HepG2 (cell line): ENCODE data around the gene GOLGA8R. TPM values are rescaled to one million over a fixed set of nuclear protein-coding genes. Genes with fewer than 3 reads are reported as not detected.
"Not testable (repeated sequence)": the region's sequence is repeated elsewhere in the genome, so short reads cannot be mapped to it uniquely, and the experiment has no call there.

ENCODE experiments used
- ATAC-seq: fragments of 200-7000 bp; cut with Tn5 transposase; 3 replicates; pipeline ENCODE4 v1.9.1; 2020; ENCODE audit warnings: mild to moderate bottlenecking, moderate library complexity
- BruUV-seq: library from RNA; stranded (reverse); fragments of 400-500 nt; replicated peaks from 2 replicates; lab custom pipeline; 2021; lab: Mats Ljungman, UMichigan
- CTCF ChIA-PET: fragments of 300-600 bp; formaldehyde crosslinking; extraction: SDS; loops from one replicate; lab custom pipeline; 2021; ENCODE audit warnings: low total read pairs, inconsistent platforms, low intra/inter-chr PET ratio; lab: Yijun Ruan, JAX
- POLR2A ChIA-PET: fragments of 350-600 bp; sonication (Branson Sonifier 250); formaldehyde crosslinking; loops from one replicate; lab custom pipeline; 2020; ENCODE audit warnings: antibody characterized with exemption, inconsistent platforms; lab: Yijun Ruan, JAX
- DNase-seq: peaks from one replicate; pipeline ENCODE4 v3.0.0-alpha.2; 2015; ENCODE audit warnings: low spot score
- FAIRE-seq: peaks from 3 replicates; lab custom pipeline; 2011; peaks lifted over from hg19 to GRCh38; lab: Jason Lieb, UNC
- H2AFZ ChIP-seq: one replicate; pipeline ENCODE4 v1.6.1; 2011; ENCODE audit warnings: low read length, inconsistent platforms
- H3K27ac ChIP-seq: fragments of 300-600 bp; 3 replicates; pipeline ENCODE4 v1.8.0; 2011; ENCODE audit warnings: mixed run types, mild to moderate bottlenecking, mixed read lengths, low read length, inconsistent platforms; ENCODE audit not compliant: insufficient read depth; ENCODE audit errors: extremely low read length
- H3K27me3 ChIP-seq, 2 experiments: fragments of 200-600 bp in 1 of 2; 2 replicates in 1 of 2; 3 replicates in 1 of 2; pipeline versions ENCODE4 v1.6.0 to v1.8.0; 2011; ENCODE audit warnings: low read length in 2 of 2, mild to moderate bottlenecking in 2 of 2, moderate library complexity in 2 of 2, inconsistent platforms in 1 of 2; ENCODE audit not compliant: insufficient read depth in 2 of 2, control insufficient read depth in 1 of 2
- H3K36me3 ChIP-seq, 2 experiments: fragments of 200-600 bp in 1 of 2; replicated peaks in 1 of 2; 2 replicates in 1 of 2; 3 replicates in 1 of 2; pipeline versions ENCODE4 v1.5.1 to v1.8.0; 2011; ENCODE audit warnings: low read length in 2 of 2, inconsistent platforms in 1 of 2; ENCODE audit not compliant: insufficient read depth in 2 of 2, control insufficient read depth in 1 of 2
- H3K4me1 ChIP-seq: 2 replicates; pipeline ENCODE4 v1.5.1; 2012; ENCODE audit warnings: low read length, inconsistent platforms; ENCODE audit not compliant: insufficient read depth
- H3K4me2 ChIP-seq: 2 replicates; pipeline ENCODE4 v1.6.0; 2011; ENCODE audit warnings: low read depth, low read length, inconsistent platforms
- H3K4me3 ChIP-seq, 3 experiments: fragments of 200-600 bp in 1 of 3; sonication (generic), shearing (Covaris generic) in 1 of 3; replicated peaks in 1 of 3; 2 replicates each; pipeline ENCODE4 v1.5.1; 2011 to 2016; ENCODE audit warnings: low read length in 3 of 3, inconsistent platforms in 2 of 3, low read depth in 2 of 3, mild to moderate bottlenecking in 2 of 3, control low read depth in 1 of 3, mixed read lengths in 1 of 3; ENCODE audit not compliant: insufficient read depth in 1 of 3
- H3K79me2 ChIP-seq: one replicate; pipeline ENCODE4 v1.6.1; 2011; ENCODE audit warnings: low read length, inconsistent platforms; ENCODE audit not compliant: insufficient read depth
- H3K9ac ChIP-seq: 2 replicates; pipeline ENCODE4 v1.6.0; 2011; ENCODE audit warnings: mild to moderate bottlenecking, low read depth, low read length, inconsistent platforms; ENCODE audit not compliant: insufficient read depth
- H3K9me3 ChIP-seq: 2 replicates; pipeline ENCODE4 v1.5.1; 2012; ENCODE audit warnings: mild to moderate bottlenecking, low read length
- H4K20me1 ChIP-seq: 2 replicates; pipeline ENCODE4 v1.6.0; 2011; ENCODE audit warnings: inconsistent platforms, mild to moderate bottlenecking, low read length, moderate library complexity; ENCODE audit not compliant: insufficient read depth
- WGBS: methylation state at CpG from one replicate; pipeline ENCODE4 v1.1.6; 2017; ENCODE audit warnings: low lambda C conversion rate; 5-methylcytosine and 5-hydroxymethylcytosine counted together
- in situ Hi-C: cut with HindIII; loops from 2 replicates; pipeline ENCODE4 v1.10.0; 2017; ENCODE audit warnings: low pct_unique_long_range_greater_than_20kb; ENCODE audit not compliant: extremely low pct_ligation_motif_present
- intact Hi-C: fragments of 100-400 bp; cut with micrococcal nuclease; formaldehyde crosslinking; loops from one replicate; pipeline ENCODE4 v1.10.0; 2022; ENCODE audit not compliant: unreplicated experiment
- polyA plus RNA-seq, 8 experiments: library from polyadenylated mRNA; depleted of rRNA in 3 of 8; stranded (reverse) in 7 of 8; unstranded in 1 of 8; fragments of >200 nt; fragmentation: Illumina TruSeq in 4 of 8; extraction: Trizol in 4 of 8; gene quantifications; 2 replicates each; pipeline versions ENCODE4 v1.2.1 to v1.2.3, GENCODE V29; 2011 to 2016; ENCODE audit warnings: low read depth in 4 of 8, missing spikeins in 1 of 8, mixed read lengths in 1 of 8; ENCODE audit not compliant: insufficient read depth in 1 of 8
- total RNA-seq, 5 experiments: library from RNA; depleted of rRNA; stranded (reverse); fragments of >200 nt; fragmentation: Illumina TruSeq; extraction: Trizol; gene quantifications; 2 replicates each; pipeline ENCODE4 v1.2.3, GENCODE V29; 2016; ENCODE audit warnings: low read depth in 1 of 5

The GOLGA8R gene
- total and polyA plus RNA-seq, 2 of the 13 experiments (the other 11 are each of a cell fraction or from before 2014, with no cell fraction given) = 0.08 to 0.09 TPM

GRCh38 chr15:30386318-30386887, 27.7 kb downstream of the GOLGA8R start:
- CTCF ChIA-PET, H3K4me2 ChIP-seq, BruUV-seq, H3K9ac ChIP-seq, H3K4me3 ChIP-seq, H3K9me3 ChIP-seq, H3K79me2 ChIP-seq, H3K27ac ChIP-seq, POLR2A ChIA-PET, H3K4me1 ChIP-seq, DNase-seq, H3K36me3 ChIP-seq, intact Hi-C loops, in situ Hi-C loops, H2AFZ ChIP-seq, ATAC-seq, H4K20me1 ChIP-seq, H3K27me3 ChIP-seq, FAIRE-seq: not testable (repeated sequence)
- WGBS = no CpG with 5 or more reads among the region's 6 CpGs

DNA sequence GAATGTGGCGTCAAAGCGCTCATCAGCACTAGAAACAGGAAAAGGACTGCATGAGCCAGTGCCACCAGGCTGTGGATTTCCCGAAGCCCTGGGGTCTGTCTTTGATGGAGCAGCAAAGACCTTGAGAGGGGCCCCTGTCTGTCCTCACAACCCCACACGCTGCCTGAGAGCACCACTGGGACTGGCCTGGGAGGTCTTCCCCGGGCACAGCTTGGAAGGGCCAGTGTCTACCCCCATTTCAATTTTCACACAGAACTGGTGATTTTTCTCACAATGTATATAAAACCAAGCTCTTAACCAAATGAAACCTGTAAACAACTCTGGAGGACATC, 37.0 kb downstream of the GOLGA8R start:
- in situ Hi-C loops, H3K4me1 ChIP-seq, H3K4me3 ChIP-seq, CTCF ChIA-PET, DNase-seq, H3K79me2 ChIP-seq, H3K36me3 ChIP-seq, H3K9ac ChIP-seq, H3K27me3 ChIP-seq, intact Hi-C loops, BruUV-seq, H2AFZ ChIP-seq, H3K27ac ChIP-seq, POLR2A ChIA-PET, H4K20me1 ChIP-seq, FAIRE-seq, H3K9me3 ChIP-seq, H3K4me2 ChIP-seq: not testable (repeated sequence)
- no CpG with 5 or more reads among the region's 5 CpGs for WGBS
- peak; percentile 40 for ATAC-seq

DNA sequence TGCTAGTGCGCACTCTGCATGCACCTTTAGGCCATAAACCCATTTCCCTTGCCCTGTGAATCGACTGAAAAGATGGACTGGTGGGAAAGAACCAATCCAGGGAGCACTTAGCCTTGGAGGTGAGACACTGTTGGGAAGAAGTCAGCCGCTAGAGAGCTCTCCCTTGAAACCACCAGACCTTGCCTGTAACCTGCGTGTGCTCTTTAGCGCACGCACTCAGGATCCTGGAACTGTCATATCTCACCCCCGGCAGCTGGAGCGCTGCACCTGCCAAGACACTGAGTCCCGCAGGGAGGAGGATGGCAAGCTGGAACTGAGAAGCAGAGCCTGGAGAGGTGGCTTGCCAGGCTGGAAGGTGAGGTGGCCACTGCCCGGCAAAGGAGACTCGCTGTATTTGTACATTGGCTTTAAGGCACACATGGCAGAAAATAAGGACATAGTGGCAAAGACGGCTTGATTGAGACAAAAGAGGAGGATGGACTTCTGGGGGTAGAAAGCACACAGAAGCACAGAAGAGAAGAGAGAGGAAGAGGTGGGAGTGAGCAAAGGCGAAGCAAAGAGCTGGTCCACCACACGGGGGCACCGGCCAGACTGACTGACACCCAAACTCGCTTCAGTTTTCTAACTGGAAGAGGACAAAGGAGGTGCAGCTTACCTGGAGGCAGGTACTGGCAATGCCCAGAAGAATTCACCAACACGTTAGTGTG, 37.5 kb downstream of the GOLGA8R start:
- H2AFZ ChIP-seq, intact Hi-C loops, BruUV-seq, H4K20me1 ChIP-seq, H3K4me3 ChIP-seq, H3K9me3 ChIP-seq, H3K27me3 ChIP-seq, H3K4me1 ChIP-seq, POLR2A ChIA-PET, in situ Hi-C loops, H3K36me3 ChIP-seq, H3K79me2 ChIP-seq, H3K9ac ChIP-seq, H3K27ac ChIP-seq, H3K4me2 ChIP-seq, CTCF ChIA-PET, DNase-seq, FAIRE-seq: not testable (repeated sequence)
- peak; percentile 88 for ATAC-seq
- WGBS = no CpG with 5 or more reads among the region's 17 CpGs
